K562 (cell line): ENCODE data around the gene CLASP1. TPM values are rescaled to one million over a fixed set of nuclear protein-coding genes. Genes with fewer than 3 reads are reported as not detected.

Experiments used
- CHD1 ChIP-seq: fragments of 200-600 bp; sonication (generic); IDR thresholded peaks from one replicate; pipeline ENCODE4 v1.6.1; 2012; ENCODE audit warnings: mild to moderate bottlenecking, moderate library complexity, low read length, inconsistent platforms
- ETV6 ChIP-seq, 3 experiments: fragments of 150-350 bp in 1 of 3; sonication (generic) in 1 of 3; formaldehyde crosslinking in 1 of 3; IDR thresholded peaks; 2 replicates each; pipeline versions ENCODE4 v1.6.1 to v1.8.0; 2014 to 2022; ENCODE audit warnings: borderline replicate concordance in 2 of 3, low read depth in 2 of 3, antibody characterized with exemption in 1 of 3, low read length in 1 of 3, mild to moderate bottlenecking in 1 of 3, missing genetic modification reagents in 1 of 3
- EZH2 ChIP-seq: IDR thresholded peaks from 2 replicates; pipeline ENCODE4 v1.6.1; 2012; ENCODE audit warnings: low read depth, mild to moderate bottlenecking, inconsistent platforms, low read length, borderline replicate concordance
- HNRNPLL ChIP-seq: fragments of 200-400 bp; formaldehyde crosslinking; IDR thresholded peaks from 2 replicates; pipeline ENCODE4 v1.6.1; 2017; ENCODE audit warnings: low read length, low read depth, mild to moderate bottlenecking; ENCODE audit not compliant: poor library complexity, severe bottlenecking
- ID3 ChIP-seq, 2 experiments: fragments of 250-450 bp in 1 of 2; fragments of 450-650 bp in 1 of 2; sonication (Bioruptor Pico) in 1 of 2; IDR thresholded peaks; 2 replicates each; pipeline versions ENCODE4 v1.6.1 to v1.8.0; 2016 to 2021; ENCODE audit warnings: mild to moderate bottlenecking in 2 of 2, moderate library complexity in 2 of 2, missing compliant biosample characterization in 1 of 2, missing genetic modification characterization in 1 of 2
- MBD2 ChIP-seq: sonication (generic); IDR thresholded peaks from 2 replicates; pipeline ENCODE4 v1.6.1; 2016; ENCODE audit warnings: low read depth, borderline replicate concordance
- MECOM ChIP-seq: fragments of 250-450 bp; sonication (Bioruptor Pico); IDR thresholded peaks from 2 replicates; pipeline ENCODE4 v1.8.0; 2022; ENCODE audit warnings: inconsistent platforms
- PTTG1 ChIP-seq: fragments of 450-650 bp; IDR thresholded peaks from 2 replicates; pipeline ENCODE4 v1.6.1; 2016; ENCODE audit warnings: low read depth, mild to moderate bottlenecking, missing genetic modification characterization, missing compliant biosample characterization
- SNAPC5 ChIP-seq: fragments of 250-450 bp; sonication (Bioruptor Pico); IDR thresholded peaks from 2 replicates; pipeline ENCODE4 v1.8.0; 2021; ENCODE audit warnings: moderate library complexity, mild to moderate bottlenecking, inconsistent platforms
- TCFL5 ChIP-seq: fragments of 250-450 bp; sonication (Bioruptor Pico); conservative IDR thresholded peaks from 2 replicates; pipeline ENCODE4 v1.6.1; 2021; ENCODE audit warnings: mild to moderate bottlenecking, moderate library complexity, matching md5 sums
- XRCC5 ChIP-seq: fragments of 200-400 bp; formaldehyde crosslinking; IDR thresholded peaks from 2 replicates; pipeline ENCODE4 v1.6.1; 2017; ENCODE audit warnings: low read depth, mild to moderate bottlenecking, low read length
- ZNF212 ChIP-seq: fragments of 450-650 bp; formaldehyde crosslinking; IDR thresholded peaks from 2 replicates; pipeline ENCODE4 v1.4.0; 2020; ENCODE audit warnings: mild to moderate bottlenecking
- ZNF644 ChIP-seq: fragments of 200-800 bp; sonication (Bioruptor generic); IDR thresholded peaks from 2 replicates; pipeline ENCODE4 v1.6.1; 2016; ENCODE audit warnings: low read depth, missing genetic modification characterization, missing compliant biosample characterization
- ZNF77 ChIP-seq: fragments of 250-450 bp; sonication (Bioruptor Pico); IDR thresholded peaks from 2 replicates; pipeline ENCODE4 v1.5.0; 2020
- ZZZ3 ChIP-seq: fragments of 450-650 bp; IDR thresholded peaks from 2 replicates; pipeline ENCODE4 v1.6.1; 2016; ENCODE audit warnings: antibody characterized with exemption, mild to moderate bottlenecking, moderate library complexity
- polyA plus RNA-seq, 8 experiments: library from polyadenylated mRNA; depleted of rRNA in 4 of 8; stranded (reverse) in 5 of 8; unstranded in 3 of 8; fragments of >200 nt; fragmentation: Nextera tagmentation in 2 of 8; fragmentation: Illumina TruSeq in 1 of 8; extraction: Ambion mirVana in 2 of 8; extraction: Trizol in 1 of 8; gene quantifications; 2 replicates each; pipeline versions ENCODE4 v1.2.1 to v1.2.3, GENCODE V29; 2011 to 2014; ENCODE audit warnings: inconsistent platforms in 1 of 8, missing spikeins in 1 of 8
- total RNA-seq, 7 experiments: library from RNA; depleted of rRNA in 6 of 7; stranded (reverse); fragments of >200 nt in 6 of 7; fragmentation: Illumina TruSeq in 2 of 7; extraction: Trizol in 2 of 7; gene quantifications; 2 replicates each; pipeline versions ENCODE4 v1.2.1 to v1.2.3, GENCODE V29; 2011 to 2021; ENCODE audit warnings: low replicate concordance in 1 of 7
- TF ChIP-seq, protein P1 (sequence below), 2 experiments: fragments of 450-650 bp in 1 of 2; sonication (generic) in 1 of 2; formaldehyde crosslinking; conservative IDR thresholded peaks; 2 replicates each; pipeline versions ENCODE4 v1.4.0 to v1.8.1; 2020 to 2022; ENCODE audit warnings: mild to moderate bottlenecking in 1 of 2, missing genetic modification reagents in 1 of 2
- TF ChIP-seq, protein P2 (sequence below): fragments of 200-800 bp; sonication (Bioruptor generic); IDR thresholded peaks from 2 replicates; pipeline ENCODE4 v1.6.1; 2016; ENCODE audit warnings: missing genetic modification characterization, missing compliant biosample characterization
- TF ChIP-seq, protein P3 (sequence below): sonication (generic); formaldehyde crosslinking; IDR thresholded peaks from 2 replicates; pipeline ENCODE4 v1.8.0; 2022; ENCODE audit warnings: missing genetic modification reagents, mild to moderate bottlenecking, borderline replicate concordance

Gene CLASP1
- total and polyA plus RNA-seq, 9 of the 15 experiments (the other 6 are each of a cell fraction or from before 2014, with no cell fraction given) = 1.7 to 40.3 (median 20.7) TPM

GRCh38 chr2:121532347-121532766, 116.9 kb downstream of the CLASP1 start (continued):
- no peak for TF ChIP-seq ZNF644 (tag)
- TF ChIP-seq PTTG1 = no peak
- TF ChIP-seq MECOM (CRISPR knock-in tag) = no peak
- TF ChIP-seq, protein P1, sequence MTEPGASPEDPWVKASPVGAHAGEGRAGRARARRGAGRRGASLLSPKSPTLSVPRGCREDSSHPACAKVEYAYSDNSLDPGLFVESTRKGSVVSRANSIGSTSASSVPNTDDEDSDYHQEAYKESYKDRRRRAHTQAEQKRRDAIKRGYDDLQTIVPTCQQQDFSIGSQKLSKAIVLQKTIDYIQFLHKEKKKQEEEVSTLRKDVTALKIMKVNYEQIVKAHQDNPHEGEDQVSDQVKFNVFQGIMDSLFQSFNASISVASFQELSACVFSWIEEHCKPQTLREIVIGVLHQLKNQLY (CRISPR knock-in tag; conservative IDR thresholded peaks at IDR 0.05) = no peak
- TF ChIP-seq SNAPC5 = no peak
- TF ChIP-seq, protein P2, sequence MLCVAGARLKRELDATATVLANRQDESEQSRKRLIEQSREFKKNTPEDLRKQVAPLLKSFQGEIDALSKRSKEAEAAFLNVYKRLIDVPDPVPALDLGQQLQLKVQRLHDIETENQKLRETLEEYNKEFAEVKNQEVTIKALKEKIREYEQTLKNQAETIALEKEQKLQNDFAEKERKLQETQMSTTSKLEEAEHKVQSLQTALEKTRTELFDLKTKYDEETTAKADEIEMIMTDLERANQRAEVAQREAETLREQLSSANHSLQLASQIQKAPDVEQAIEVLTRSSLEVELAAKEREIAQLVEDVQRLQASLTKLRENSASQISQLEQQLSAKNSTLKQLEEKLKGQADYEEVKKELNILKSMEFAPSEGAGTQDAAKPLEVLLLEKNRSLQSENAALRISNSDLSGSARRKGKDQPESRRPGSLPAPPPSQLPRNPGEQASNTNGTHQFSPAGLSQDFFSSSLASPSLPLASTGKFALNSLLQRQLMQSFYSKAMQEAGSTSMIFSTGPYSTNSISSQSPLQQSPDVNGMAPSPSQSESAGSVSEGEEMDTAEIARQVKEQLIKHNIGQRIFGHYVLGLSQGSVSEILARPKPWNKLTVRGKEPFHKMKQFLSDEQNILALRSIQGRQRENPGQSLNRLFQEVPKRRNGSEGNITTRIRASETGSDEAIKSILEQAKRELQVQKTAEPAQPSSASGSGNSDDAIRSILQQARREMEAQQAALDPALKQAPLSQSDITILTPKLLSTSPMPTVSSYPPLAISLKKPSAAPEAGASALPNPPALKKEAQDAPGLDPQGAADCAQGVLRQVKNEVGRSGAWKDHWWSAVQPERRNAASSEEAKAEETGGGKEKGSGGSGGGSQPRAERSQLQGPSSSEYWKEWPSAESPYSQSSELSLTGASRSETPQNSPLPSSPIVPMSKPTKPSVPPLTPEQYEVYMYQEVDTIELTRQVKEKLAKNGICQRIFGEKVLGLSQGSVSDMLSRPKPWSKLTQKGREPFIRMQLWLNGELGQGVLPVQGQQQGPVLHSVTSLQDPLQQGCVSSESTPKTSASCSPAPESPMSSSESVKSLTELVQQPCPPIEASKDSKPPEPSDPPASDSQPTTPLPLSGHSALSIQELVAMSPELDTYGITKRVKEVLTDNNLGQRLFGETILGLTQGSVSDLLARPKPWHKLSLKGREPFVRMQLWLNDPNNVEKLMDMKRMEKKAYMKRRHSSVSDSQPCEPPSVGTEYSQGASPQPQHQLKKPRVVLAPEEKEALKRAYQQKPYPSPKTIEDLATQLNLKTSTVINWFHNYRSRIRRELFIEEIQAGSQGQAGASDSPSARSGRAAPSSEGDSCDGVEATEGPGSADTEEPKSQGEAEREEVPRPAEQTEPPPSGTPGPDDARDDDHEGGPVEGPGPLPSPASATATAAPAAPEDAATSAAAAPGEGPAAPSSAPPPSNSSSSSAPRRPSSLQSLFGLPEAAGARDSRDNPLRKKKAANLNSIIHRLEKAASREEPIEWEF = no peak
- TF ChIP-seq, protein P3, sequence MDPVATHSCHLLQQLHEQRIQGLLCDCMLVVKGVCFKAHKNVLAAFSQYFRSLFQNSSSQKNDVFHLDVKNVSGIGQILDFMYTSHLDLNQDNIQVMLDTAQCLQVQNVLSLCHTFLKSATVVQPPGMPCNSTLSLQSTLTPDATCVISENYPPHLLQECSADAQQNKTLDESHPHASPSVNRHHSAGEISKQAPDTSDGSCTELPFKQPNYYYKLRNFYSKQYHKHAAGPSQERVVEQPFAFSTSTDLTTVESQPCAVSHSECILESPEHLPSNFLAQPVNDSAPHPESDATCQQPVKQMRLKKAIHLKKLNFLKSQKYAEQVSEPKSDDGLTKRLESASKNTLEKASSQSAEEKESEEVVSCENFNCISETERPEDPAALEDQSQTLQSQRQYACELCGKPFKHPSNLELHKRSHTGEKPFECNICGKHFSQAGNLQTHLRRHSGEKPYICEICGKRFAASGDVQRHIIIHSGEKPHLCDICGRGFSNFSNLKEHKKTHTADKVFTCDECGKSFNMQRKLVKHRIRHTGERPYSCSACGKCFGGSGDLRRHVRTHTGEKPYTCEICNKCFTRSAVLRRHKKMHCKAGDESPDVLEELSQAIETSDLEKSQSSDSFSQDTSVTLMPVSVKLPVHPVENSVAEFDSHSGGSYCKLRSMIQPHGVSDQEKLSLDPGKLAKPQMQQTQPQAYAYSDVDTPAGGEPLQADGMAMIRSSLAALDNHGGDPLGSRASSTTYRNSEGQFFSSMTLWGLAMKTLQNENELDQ (CRISPR knock-in tag) = no peak
- TF ChIP-seq CHD1 = no peak
- no peak for TF ChIP-seq ZZZ3
- no peak for TF ChIP-seq MBD2
- TF ChIP-seq EZH2 = no peak
- TF ChIP-seq ID3 (CRISPR knock-in tag; IDR thresholded peaks at IDR 0.05) = no peak
- TF ChIP-seq ID3 (tag; IDR thresholded peaks at IDR 0.05) = no peak
- TF ChIP-seq ETV6 (IDR thresholded peaks at IDR 0.05; ENCODE audit: borderline replicate concordance in 1 of 2, low read depth in 2 of 2, low read length in 1 of 2) = no peak
- TF ChIP-seq ETV6 (CRISPR knock-in tag; IDR thresholded peaks at IDR 0.05; ENCODE audit: borderline replicate concordance) = no peak
- TF ChIP-seq XRCC5 = no peak
- no peak for TF ChIP-seq ZNF212 (CRISPR knock-in tag)
- no peak for TF ChIP-seq HNRNPLL
- TF ChIP-seq ZNF77 (CRISPR knock-in tag) = no peak
- no peak for TF ChIP-seq TCFL5 (CRISPR knock-in tag)
